A673 (cell line): ENCODE results near the gene VSX2. TPM values are rescaled to one million over a fixed set of nuclear protein-coding genes. Genes with fewer than 3 reads are reported as not detected.

Experiments used
- BruUV-seq: library from RNA; stranded (reverse); fragments of 400-500 nt; replicated peaks from 2 replicates; lab custom pipeline; 2021; lab: Mats Ljungman, UMichigan
- CTCF ChIA-PET: fragments of 300-600 bp; sonication (Branson Sonifier 250); formaldehyde crosslinking; loops from one replicate; lab custom pipeline; 2022; ENCODE audit warnings: antibody characterized with exemption; lab: Charles Lee
- POLR2A ChIA-PET: fragments of 300-600 bp; sonication (Branson Sonifier 250); formaldehyde crosslinking; loops from one replicate; lab custom pipeline; 2022; ENCODE audit warnings: antibody characterized with exemption; ENCODE audit not compliant: low non-redundant PET; lab: Charles Lee
- DNase-seq: peaks from one replicate; pipeline ENCODE4 v3.0.0-alpha.2; 2015; ENCODE audit warnings: low spot score
- H3K27ac ChIP-seq: fragments of 200-600 bp; sonication (generic); 2 replicates; pipeline ENCODE4 v1.5.1; 2016; ENCODE audit warnings: mixed run types, low read depth, mild to moderate bottlenecking, mixed read lengths, antibody characterized with exemption, low read length; ENCODE audit not compliant: poor library complexity, severe bottlenecking
- H3K27me3 ChIP-seq: fragments of 200-600 bp; sonication (generic); replicated peaks from 2 replicates; pipeline ENCODE4 v1.6.1; 2017; ENCODE audit warnings: mixed run types, low read depth, mild to moderate bottlenecking, mixed read lengths, antibody characterized with exemption, low read length; ENCODE audit not compliant: insufficient read depth, poor library complexity
- H3K36me3 ChIP-seq: fragments of 200-600 bp; sonication (generic); 2 replicates; pipeline ENCODE4 v1.6.1; 2016; ENCODE audit warnings: mixed run types, mild to moderate bottlenecking, mixed read lengths, antibody characterized with exemption, low read length; ENCODE audit not compliant: insufficient read depth, poor library complexity, severe bottlenecking
- H3K4me1 ChIP-seq: fragments of 200-600 bp; sonication (generic); 2 replicates; pipeline ENCODE4 v1.6.1; 2017; ENCODE audit warnings: mixed run types, mild to moderate bottlenecking, mixed read lengths, antibody characterized with exemption, low read length; ENCODE audit not compliant: insufficient read depth, poor library complexity, severe bottlenecking
- H3K4me3 ChIP-seq: fragments of 200-600 bp; sonication (generic); 2 replicates; pipeline ENCODE4 v1.5.1; 2016; ENCODE audit warnings: low read depth, mixed run types, mild to moderate bottlenecking, mixed read lengths, low read length; ENCODE audit not compliant: poor library complexity, severe bottlenecking
- H3K9me3 ChIP-seq: fragments of 200-600 bp; sonication (generic); 2 replicates; pipeline ENCODE4 v1.6.1; 2016; ENCODE audit warnings: mixed run types, low read depth, mild to moderate bottlenecking, mixed read lengths, antibody characterized with exemption, low read length; ENCODE audit not compliant: poor library complexity, severe bottlenecking
- EZH2 ChIP-seq: fragments of 200-600 bp; sonication (generic); IDR thresholded peaks from 2 replicates; pipeline ENCODE4 v1.6.1; 2017; ENCODE audit warnings: borderline replicate concordance, low read depth, mild to moderate bottlenecking, mixed read lengths, antibody characterized with exemption, low read length; ENCODE audit not compliant: poor library complexity, severe bottlenecking
- intact Hi-C: fragments of 100-400 bp; cut with micrococcal nuclease; formaldehyde crosslinking; loops from one replicate; pipeline ENCODE4 v1.10.0; 2022; ENCODE audit not compliant: unreplicated experiment
- total RNA-seq: library from RNA; stranded (reverse); gene quantifications from 2 replicates; pipeline ENCODE4 v1.2.3, GENCODE V29; 2021
- TF ChIP-seq, protein P1 (sequence below): fragments of 300-800, 200-600 bp; sonication (generic); conservative IDR thresholded peaks from 2 replicates; pipeline ENCODE4 v1.5.1; 2017; ENCODE audit warnings: low read depth, mild to moderate bottlenecking, antibody characterized with exemption, low read length, moderate library complexity, mixed read lengths

The VSX2 gene
- total RNA-seq, 1 experiment from 2014 or later, result not detected

DNA sequence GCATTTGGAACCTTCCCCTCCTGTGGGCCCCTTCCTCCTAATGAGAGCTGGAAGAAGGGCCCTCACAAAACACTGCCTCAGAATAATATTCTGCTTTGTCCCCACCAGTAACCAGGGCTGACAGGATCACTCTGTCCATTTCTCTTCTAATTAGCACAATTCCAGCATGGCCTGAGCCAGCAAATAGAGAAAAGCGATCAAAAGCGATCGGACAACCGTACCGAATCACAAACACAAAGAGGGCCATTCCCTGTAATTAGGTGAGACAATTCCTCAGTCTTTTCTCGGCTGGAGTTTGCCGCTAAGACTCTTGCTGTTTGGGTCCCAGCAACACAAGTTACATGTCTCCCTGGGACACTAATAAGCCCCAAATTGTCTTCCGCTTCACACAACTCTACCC is 35.6 kb upstream of the VSX2 start:
- Histone ChIP-seq H3K9me3 (no peaks in the 10 kb centered on the region), H3K27me3 (no peaks in the 10 kb centered on the region), H3K27ac (no peak overlapping the region), H3K36me3 (no peaks in the 10 kb centered on the region), H3K4me3 (no peak overlapping the region), H3K4me1 (no peaks in the 10 kb centered on the region)
- CTCF ChIA-PET, result no interaction called here
- BruUV-seq, result no TSS peak
- TF ChIP-seq EZH2, result no peak
- TF ChIP-seq, protein P1, sequence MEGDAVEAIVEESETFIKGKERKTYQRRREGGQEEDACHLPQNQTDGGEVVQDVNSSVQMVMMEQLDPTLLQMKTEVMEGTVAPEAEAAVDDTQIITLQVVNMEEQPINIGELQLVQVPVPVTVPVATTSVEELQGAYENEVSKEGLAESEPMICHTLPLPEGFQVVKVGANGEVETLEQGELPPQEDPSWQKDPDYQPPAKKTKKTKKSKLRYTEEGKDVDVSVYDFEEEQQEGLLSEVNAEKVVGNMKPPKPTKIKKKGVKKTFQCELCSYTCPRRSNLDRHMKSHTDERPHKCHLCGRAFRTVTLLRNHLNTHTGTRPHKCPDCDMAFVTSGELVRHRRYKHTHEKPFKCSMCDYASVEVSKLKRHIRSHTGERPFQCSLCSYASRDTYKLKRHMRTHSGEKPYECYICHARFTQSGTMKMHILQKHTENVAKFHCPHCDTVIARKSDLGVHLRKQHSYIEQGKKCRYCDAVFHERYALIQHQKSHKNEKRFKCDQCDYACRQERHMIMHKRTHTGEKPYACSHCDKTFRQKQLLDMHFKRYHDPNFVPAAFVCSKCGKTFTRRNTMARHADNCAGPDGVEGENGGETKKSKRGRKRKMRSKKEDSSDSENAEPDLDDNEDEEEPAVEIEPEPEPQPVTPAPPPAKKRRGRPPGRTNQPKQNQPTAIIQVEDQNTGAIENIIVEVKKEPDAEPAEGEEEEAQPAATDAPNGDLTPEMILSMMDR, result no peak
- POLR2A ChIA-PET, result no interaction called here
- intact Hi-C loops, result no loop called here
- no peak for DNase-seq

DNA sequence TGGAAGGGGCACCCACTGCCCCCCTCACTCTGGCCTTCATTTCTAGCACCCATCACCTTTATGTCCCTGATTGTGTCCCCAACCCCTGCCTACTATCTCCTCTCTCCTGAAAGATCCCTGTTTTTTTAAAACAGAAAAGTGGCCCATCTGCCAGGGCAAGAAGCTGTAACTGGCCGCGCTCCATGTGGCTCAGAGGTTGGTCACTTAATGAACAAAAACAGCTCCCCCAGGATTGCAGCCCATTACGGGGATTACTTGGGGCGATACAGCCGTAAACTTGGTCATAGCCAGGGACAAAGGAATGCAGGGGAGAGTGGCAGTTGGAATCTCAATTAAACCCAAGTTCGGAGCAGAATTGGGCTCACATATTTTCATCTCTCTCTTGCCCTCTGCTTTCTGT is 34.8 kb upstream of the VSX2 start:
- POLR2A ChIA-PET, result no interaction called here
- intact Hi-C loops, result no loop called here

GRCh38 chr14:74205882-74206281 is 33.4 kb upstream of the VSX2 start:
- POLR2A ChIA-PET, result no interaction called here
- H3K27ac ChIP-seq, result no peak overlapping the region
- no peaks in the 10 kb centered on the region for H3K9me3 ChIP-seq
- no peak for DNase-seq
- no peaks in the 10 kb centered on the region for H3K4me1 ChIP-seq
- H3K27me3 ChIP-seq, result no peaks in the 10 kb centered on the region
- CTCF ChIA-PET, result no interaction called here
- intact Hi-C loops, result no loop called here
- no TSS peak for BruUV-seq
- TF ChIP-seq, protein P1, result no peak
- TF ChIP-seq EZH2, result no peak
- no peak overlapping the region for H3K4me3 ChIP-seq
- H3K36me3 ChIP-seq, result no peaks in the 10 kb centered on the region

More for the DNA sequence above, 34.8 kb upstream of the VSX2 start:
- H3K4me3 ChIP-seq, result no peak overlapping the region
- H3K27me3 ChIP-seq, result no peaks in the 10 kb centered on the region
- no peaks in the 10 kb centered on the region for H3K4me1 ChIP-seq
- no peaks in the 10 kb centered on the region for H3K36me3 ChIP-seq
- no peak overlapping the region for H3K27ac ChIP-seq
- TF ChIP-seq, protein P1, result no peak
- TF ChIP-seq EZH2, result no peak
- no TSS peak for BruUV-seq
- no peak for DNase-seq
- H3K9me3 ChIP-seq, result no peaks in the 10 kb centered on the region
- CTCF ChIA-PET, result no interaction called here
